HG02588 (cell line): ENCODE data around the gene CAPSL.
"Not testable (repeated sequence)": the region's sequence is repeated elsewhere in the genome, so short reads cannot be mapped to it uniquely, and the experiment has no call there.

Source experiments
- ATAC-seq: cut with Tn5 transposase; IDR thresholded peaks from one replicate; pipeline ENCODE4 v1.9.1; 2021; ENCODE audit warnings: mild to moderate bottlenecking, moderate library complexity; ENCODE audit not compliant: unreplicated experiment

CAPSL gene

DNA sequence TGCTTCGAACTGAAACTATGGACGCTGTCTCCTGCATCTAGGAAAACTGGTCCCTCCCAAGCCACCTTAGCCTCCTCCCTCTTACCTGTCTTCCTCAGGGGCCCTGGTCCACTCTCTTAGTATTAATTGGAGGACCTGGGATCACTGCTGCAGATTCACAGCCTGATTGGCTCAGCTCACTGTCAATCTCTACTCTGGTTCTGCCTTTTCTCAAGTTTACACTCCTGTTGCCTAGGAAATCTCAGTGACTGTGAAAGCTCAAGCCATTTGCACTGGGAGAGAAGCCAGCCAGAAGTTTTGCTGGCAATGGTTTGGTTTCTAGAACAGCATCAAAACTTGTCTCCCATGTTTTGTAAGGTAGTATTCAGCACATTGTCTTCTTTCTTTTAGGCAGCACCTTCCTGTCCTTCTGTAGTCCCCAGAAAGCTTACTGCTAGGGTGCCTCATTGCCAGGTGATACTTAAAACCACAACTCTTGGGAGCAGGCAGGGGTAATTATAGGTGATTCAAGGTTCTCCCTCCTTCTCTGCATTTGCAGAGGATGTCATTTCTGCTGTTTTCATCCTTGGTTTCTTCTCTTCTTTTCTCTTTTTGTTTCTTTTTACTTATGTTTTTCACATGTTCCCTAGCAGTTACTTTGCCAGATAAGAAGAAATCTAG lies at the start of gene CAPSL:
TSS of gene CAPSL (minus strand) at position 55 of the 660 bp plus-strand sequence. CDS start 17,502 bp downstream, outside the sequence.
- ATAC-seq, result no peak

- ATAC-seq, result no peak
These were observed 49.4 kb upstream of the CAPSL start for GRCh38 chr5:35987776-35988175.

- no peak for ATAC-seq
These were observed 41.3 kb upstream of the CAPSL start for GRCh38 chr5:35979715-35980114.

GRCh38 chr5:35976859-35977258 lies 38.4 kb upstream of the CAPSL start:
- not testable (repeated sequence) for ATAC-seq

DNA sequence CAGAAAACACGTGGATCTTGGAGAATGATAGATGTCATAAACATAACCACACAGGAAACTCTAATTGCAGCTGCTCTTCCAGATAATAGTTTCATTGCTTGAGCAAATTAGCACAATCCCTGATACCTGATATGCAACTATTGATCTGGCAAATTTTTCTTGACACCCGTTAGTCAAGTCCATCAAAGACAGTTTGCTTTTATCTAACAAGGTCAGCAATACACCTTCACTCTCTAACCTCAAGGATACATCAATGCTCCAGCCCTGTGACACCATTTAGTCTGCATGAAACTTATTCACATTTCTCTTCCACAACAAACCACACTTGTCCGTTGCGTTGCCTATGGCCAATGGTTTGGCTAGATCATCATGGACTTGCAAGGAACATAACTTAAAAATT lies 36.1 kb upstream of the CAPSL start:
- no peak for ATAC-seq

- ATAC-seq, result no peak
These were observed 33.4 kb upstream of the CAPSL start for GRCh38 chr5:35971878-35972210.

DNA sequence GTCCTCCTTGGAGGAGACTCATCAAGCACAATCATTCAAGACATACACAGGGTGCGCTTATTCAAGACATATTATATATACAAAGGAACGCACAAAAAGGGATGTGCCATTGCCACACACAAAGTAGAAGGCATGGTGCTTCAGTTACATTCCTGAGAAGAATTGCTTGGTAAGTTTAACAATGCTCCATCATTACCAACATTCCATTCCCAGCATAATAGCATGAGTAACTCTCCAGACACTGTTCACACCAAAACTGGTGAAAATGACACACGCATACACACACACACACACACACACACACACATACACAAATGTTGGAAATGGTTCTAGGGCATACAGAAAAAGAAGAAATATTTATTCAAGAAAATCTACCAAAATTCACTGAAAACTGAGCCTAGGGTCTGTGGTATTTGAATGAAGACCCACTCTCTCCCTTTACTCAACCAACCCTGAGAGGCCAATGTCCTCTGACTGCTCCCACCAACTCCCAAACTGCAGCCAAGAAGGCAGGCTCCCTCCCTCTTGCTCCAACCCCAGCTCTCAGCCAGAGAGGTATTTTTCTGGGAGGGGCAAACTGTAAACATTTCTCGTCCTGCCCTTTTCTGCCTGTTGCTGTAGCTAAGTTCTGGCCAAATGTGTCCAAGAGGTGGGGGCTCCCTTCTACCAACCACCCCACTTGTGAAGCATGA lies 32.9 kb upstream of the CAPSL start:
- ATAC-seq, result no peak

DNA sequence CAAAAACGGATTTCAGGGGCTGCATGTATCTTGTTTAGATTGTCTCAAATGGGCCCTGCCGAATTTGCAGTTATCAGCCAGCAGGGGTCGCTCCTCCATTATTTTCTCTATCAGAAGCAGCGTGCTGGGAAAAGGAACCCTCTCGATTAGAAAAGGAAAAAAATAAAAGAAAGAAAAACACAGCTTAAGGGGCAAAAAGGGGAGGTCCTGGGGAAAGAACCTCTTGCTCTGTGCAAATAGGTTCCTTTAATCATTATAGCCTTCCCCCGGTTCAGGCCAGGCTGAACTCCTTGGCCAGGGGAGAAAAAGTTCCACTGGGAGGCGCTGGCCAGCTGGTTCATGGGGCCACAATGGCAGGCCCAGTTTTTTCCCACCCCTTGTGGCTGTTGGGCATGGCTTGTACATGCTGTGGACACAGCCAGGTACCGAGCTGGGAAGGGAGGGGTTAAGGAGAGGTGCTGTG lies 25.0 kb upstream of the CAPSL start:
- ATAC-seq, result no peak

GRCh38 chr5:35960328-35960727 lies 21.9 kb upstream of the CAPSL start:
- ATAC-seq, result no peak

DNA sequence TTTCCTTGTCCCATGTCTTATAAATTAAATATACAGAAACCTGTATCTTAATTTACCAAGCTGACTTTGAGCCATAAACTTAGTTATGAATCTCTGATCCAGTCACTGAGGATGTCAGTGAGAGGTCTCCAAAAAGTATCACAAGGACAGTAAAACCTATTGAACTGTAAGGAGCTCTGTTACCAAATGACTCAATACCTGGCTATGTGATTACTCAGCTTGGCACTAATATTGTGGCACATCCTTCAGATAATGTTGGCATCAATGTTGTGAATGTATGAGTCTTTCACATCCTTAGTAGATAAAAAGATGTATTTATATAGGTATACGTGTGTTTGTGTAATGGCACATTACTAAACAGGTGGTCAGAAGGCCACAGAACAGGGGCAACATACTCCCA lies 18.0 kb upstream of the CAPSL start:
- ATAC-seq, result no peak

DNA sequence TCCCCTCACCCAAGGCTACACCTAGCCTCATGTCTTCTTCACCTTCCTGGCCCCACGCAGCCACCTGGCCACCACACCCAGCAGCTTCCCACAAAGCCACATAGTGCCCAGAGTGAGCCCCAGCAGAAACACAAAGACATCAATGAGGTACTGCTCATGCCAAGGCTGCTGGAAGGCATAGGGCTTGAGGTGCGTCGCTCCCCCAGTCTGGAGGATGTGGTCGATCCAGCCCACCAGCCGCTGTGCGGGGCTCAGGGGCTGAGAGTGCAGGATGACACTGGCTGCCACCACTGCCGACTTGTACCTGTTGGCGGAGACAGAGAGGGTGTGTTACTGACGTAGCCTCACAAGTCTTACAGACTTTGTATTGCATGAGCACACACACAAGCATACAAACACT lies 15.8 kb upstream of the CAPSL start:
- no peak for ATAC-seq

- ATAC-seq, result no peak
These were observed 8.7 kb upstream of the CAPSL start for GRCh38 chr5:35947085-35947484.

DNA sequence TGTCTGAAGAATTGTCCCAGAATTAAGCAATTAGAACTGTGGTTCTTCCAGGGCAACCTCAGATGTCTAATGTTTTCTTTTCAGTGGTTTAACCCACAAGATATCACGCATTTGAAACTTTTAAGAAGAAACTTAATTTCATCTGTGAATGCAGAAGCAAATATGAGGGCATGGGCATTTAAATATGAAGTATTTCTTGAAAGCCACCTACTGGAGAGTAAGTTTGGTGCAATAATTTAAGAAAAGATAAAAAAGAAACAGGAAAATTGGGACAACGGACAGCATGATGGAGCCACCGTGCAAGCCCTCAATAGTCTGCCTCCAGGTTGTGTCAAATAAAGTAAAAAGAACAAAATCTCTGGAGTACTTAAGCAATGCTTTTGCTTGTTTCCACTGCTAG lies 1.2 kb upstream of the CAPSL start:
- no peak for ATAC-seq

DNA sequence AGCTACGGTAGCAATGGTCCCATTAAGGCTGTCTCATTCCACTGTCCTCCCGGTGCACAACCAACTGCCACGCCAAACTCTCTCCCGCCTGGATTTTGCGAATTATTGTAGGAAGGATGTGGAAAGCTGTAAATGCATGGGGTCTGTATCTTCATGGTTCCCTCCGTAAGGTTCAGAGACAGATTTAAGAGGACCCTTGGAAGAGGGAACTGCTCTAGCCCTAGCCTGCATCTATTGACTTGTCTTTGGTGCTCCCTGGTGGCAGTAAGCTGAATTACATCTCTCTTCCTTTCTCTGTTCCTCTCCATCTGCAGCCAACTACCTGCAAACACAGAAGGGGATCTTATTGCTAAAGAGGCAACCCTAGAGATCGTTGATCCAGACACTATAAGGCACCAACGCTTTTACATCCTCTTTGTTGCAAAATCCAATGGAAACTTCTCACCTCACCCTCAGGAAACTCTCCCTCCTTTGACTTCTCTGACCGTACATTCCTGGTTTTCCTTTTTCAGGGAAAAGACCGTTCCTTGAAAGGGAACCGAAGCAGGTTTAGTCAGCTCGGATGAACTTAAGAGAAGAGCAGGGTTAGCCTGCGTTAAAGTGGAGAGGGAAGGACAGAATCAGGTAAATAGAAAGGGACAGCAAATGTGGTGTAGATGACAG lies 11.9 kb downstream of the CAPSL start:
- peak; percentile 66 for ATAC-seq

GRCh38 chr5:35924950-35925722 lies 13.3 kb downstream of the CAPSL start:
- ATAC-seq, result no peak

GRCh38 chr5:35924122-35924949 lies 14.1 kb downstream of the CAPSL start:
- ATAC-seq, result no peak

DNA sequence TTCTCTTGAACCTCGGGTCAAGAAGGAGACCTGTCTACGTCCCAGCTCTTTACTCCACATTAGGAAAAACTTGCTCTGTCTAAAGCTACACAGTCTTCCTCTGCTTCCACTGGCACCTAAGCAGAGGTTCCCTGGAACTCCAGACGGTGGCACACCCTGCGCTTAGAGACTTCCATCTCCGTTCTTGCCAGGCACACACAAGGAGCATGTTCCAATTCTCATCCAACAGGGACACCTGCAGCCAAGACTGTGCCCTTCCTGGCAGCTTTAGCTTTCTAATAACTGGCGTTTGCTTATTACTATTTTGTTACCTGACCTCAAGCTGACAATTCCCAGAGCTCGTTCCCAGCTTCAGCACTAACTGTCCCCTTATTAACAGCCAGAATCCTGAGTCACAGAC lies 16.0 kb downstream of the CAPSL start:
- no peak for ATAC-seq

- ATAC-seq, result no peak
These were observed 16.5 kb downstream of the CAPSL start for GRCh38 chr5:35921930-35922329.

DNA sequence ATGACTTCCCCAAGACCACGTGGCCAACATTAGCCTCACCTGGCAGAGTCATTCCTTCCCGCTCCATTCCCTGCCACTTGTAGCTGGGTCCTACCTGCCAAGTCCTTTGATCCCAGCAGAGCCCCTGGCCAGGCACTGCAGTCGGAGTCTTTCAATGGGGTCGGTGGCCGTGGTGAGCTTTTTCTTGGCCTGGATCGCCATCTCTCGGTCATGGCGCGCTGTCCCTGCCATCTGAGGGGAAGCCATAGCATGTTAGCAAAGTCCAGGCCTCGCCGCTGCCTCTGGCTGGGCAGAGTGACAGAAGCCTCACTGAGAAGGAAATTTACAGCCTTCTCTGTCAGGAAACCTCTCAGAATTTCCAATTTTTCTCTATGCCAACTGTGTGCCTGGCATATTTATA lies 17.5 kb downstream of the CAPSL start:
- ATAC-seq, result no peak

DNA sequence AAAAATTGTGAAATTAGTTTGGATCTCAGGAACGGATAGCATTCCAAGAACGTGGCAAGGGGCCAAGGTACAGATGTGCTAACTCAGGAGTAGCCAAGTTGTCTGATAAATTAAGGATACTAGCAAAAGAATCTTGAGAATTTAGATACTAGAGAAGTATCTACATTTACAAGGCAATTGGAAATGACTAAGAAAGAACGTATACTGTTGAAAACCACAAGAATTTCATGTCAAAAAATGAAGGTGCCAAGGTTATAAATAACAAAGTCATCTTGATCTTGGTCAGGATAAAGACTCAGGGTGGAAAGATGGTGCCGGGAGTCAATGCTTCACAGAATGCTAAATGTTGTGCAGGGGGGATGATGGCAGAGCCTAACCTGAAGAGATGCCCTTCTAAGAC lies 19.2 kb downstream of the CAPSL start:
- ATAC-seq, result no peak

GRCh38 chr5:35908814-35909213 lies 29.6 kb downstream of the CAPSL start:
- no peak for ATAC-seq
